Epidermal melanocyte (primary cell): ENCODE results near the gene GJC2.
"Not testable (repeated sequence)": the region's sequence is repeated elsewhere in the genome, so short reads cannot be mapped to it uniquely, and the experiment has no call there.

Experiments used
- DNase-seq: peaks from one replicate; pipeline ENCODE4 v3.0.0; 2011; ENCODE audit warnings: low spot score; ENCODE audit not compliant: insufficient read length

Gene GJC2

DNA sequence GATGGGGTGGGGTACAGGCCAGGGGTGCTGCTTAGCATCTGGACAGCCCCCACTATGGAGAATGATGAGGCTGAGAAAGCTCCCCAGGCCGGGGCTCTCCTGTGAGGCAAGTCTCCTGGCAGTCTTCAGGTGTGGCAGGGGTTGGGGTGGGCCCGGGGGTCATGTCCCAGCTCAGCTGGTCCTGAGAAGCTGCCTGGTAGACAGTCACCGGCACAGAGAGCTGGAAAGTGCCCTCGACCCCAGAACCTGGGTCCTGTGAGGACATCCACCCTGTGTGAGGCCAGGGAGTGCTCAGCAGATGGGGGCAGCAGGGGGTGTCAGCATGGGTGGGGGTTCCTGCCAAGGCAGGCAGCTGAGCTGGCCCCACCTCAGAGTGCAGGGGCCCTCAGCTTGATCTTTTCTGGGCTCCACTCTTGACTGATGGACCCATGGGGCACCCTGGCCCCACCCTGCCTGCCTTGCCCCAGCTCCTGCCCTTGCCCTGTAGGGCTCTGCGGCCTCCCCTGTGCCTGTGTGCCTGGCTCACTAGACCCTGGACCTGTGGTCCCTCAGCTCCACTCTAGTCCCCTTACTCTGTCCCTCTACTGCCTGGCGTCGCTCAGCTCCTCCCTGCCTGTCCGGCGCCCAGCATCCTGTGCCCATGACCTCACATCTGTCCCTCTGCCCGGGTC lies 21.6 kb downstream of the GJC2 start:
- DNase-seq: no peak

DNA sequence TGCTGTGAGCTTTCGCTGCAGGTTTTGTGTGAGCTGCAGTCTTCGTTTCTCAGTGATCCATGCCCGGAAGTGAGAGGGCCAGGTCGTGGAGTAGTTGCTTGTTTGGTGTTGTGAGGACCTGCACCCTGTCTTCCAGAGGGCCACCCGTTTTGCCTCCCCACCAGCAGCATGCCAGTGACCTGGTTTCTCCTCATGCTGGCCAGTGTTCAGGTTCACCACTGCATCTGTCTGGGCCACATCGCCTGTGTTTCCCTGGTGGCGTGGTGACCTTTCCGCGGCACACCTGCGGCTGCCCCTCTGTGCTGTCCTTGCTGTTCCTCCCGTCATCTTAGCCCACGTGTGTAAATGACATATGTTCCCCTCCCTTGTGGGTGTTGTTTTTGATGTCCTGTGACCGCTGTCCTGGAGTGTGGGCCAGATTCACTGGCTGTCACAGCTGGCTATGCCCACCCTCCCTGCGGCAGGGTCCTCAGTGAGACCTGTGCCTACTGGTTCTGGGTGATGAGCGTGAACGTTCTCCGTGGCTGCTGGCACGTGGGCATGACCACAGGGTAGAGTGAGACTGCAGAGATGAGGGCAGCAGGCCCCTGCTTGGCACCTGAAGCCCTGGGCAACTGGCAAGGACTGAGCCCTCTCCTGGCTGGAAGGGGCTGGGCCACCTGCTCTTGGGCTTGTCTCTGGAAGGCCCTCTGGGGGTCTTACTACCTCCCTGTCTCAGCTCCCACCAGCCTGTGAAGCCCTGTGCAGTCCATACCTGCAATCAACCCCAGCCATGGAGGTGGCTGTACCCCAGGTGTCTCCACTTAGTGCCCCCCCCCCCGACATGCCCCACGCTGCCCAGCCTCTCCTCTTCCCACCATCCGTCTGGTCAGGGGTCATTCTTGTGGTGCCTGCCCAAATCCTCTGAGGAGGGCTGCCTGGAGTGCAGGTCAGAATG lies 23.1 kb downstream of the GJC2 start:
- no peak for DNase-seq

DNA sequence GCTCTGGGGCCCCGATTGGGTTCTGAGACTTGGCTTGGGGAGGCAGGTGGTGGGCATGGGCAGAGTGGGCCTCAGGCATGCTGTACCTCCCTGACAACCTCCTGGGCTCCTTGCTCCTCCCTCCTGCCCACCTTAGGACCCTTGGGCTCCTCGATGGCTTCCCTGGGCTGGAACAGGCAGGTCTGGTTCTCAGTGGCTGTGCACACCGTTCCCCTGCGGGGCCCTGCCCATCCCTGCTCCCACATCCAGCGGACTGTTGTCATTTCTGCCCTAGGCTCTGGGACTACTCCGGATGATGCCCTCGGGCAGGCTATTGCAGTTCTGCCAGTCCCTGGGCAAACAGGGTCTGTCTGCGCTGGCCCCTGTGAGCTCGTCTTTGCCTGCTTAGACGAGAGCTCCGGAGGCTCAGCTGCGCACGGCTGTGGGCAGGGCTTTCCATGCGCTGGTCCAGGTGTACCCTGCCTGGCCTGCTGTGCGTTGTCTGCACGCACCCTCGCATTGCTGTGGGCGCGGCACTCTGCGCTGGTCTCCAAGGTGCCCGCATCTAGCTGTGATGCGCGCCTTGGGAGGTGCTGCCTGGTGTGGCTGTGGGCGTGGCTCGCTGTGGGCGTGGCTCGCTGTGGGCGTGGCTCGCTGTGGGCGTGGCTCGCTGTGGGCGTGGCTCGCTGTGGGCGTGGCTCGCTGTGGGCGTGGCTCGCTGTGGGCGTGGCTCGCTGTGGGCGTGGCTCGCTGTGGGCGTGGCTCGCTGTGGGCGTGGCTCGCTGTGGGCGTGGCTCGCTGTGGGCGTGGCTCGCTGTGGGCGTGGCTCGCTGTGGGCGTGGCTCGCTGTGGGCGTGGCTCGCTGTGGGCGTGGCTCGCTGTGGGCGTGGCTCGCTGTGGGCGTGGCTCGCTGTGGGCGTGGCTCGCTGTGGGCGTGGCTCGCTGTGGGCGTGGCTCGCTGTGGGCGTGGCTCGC lies 24.1 kb downstream of the GJC2 start:
- not testable (repeated sequence) for DNase-seq

DNA sequence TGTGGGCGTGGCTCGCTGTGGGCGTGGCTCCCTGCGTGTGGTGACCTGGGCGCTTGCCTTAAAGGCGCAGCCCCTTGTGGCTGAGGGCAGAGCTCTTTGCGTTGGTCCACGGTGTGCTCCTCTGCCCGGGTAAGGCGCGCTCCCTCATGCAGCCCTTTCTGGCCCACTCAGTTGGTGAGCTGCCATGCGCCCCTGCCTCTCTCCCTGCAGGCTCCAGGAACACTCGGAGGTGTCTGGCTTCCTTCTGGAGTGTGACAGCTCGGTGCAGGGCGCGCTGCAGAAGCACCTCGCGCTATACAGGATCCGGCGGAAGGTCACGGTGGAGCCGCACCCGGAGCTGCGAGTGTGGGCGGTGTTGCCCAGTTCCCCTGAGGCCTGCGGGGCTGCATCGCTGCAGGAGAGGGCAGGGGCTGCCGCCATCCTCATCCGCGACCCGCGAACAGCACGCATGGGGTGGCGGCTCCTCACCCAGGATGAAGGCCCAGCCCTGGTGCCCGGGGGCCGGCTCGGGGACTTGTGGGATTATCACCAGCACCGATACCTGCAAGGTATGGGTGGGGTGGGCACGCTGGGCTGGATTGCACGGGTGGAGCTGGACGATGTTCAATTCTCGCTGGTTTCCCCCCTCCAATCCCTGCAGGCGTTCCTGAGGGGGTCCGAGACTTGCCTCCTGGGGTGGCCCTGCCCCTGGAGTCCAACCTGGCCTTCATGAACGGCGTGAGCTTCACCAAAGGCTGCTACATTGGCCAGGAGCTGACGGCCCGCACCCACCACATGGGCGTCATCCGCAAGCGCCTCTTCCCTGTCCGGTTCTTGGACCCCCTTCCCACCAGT lies 25.0 kb downstream of the GJC2 start:
- no peak for DNase-seq

DNA sequence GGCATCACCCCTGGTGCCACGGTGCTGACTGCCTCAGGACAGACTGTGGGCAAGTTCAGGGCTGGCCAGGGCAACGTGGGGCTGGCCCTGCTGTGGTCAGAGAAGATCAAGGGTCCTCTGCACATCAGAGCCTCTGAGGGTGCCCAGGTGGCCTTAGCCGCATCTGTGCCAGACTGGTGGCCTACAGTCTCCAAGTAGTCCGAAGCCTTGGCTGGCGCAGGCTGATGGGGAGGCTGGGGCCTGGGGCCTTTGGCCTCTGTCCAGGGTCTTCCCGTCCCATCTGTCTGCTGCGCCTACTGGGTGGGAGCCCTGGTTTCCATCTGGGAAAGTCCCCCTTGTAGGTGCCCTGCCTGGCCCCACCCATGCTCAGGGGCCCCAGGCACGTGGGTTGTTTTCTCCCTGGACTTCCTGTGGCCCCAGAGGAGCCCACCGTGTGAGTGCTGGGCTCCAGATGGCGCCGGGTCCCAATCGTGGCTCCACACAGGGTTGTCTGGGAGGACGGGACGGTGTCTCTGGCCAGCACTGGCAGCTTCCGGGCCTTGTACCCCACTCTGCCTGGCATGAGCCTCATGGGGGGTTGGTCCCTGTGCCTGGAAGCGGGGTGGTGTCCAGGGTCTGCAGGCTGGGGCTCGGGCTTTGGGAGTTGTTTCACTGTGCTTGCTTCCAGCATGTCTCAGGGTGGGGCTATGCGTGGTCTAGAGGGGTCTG lies 25.7 kb downstream of the GJC2 start:
- no peak for DNase-seq

DNA sequence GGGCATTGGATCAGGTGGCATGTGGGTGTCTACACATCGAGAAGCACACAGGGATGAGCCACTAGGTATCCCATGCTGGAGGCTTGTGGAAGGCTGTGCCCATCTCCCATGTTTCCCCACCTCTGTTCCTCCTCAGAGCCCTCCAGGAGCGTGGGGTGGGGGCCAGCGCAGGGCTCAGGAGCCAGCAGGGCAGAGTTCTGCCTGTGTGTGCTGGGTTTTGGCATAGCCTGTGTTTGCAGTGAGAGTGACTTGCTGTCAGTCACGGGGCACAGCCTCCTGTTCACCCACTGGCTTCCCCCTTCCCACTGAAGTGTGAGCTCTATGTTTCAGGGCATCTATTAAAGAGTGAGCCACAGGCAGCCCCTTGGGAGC lies 26.3 kb downstream of the GJC2 start:
- DNase-seq: no peak

DNA sequence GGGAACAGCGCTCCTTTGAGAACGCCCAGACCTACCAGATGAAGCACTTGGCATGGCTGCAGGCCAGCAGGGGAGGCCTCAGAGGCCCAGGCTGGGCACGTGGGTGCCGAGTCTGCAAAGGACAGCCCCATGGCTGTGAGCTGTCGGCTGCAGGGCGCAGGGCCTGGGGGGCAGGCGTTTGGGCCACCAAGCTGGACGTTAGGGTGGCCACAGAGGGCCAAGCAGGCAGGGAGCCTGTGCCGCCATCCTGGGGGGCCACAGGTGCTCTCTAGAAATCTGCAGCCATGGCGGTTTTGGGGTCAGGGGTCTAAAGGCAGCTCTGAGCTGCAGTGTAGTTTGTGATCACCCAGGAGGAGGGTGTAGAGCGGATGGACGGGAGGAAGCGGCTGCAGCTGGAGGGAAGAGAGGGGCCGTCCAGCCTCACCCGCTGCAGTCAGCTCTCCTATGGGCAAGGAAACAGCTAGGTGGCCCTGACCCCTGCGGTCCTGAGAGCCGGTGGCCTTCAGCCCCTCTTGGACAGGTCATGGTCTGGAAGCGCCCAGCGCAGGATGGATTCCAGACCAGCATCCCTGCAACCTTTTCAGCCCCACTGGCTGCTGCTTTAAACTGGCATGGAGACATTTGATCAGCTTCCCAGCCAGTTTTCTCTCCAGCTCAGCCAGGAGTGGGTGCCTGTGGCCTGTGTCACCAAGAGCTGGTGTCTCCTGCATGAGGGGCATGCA lies 26.9 kb downstream of the GJC2 start:
- DNase-seq: no peak

DNA sequence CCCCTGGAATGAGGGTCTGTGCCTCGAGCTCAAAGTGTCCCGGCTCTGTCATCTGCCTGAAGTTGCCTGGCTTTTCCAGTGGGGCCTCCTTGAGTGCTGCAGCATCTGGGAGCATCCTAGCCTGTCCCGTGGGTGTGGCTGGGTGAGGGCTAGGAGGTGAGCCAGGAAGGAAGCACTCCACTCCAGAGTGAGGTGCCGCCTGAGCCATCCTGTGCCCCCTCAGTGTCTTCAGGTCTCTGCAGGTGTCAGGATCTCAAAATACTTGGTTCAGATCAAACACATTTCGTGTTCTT lies 27.4 kb downstream of the GJC2 start:
- no peak for DNase-seq

DNA sequence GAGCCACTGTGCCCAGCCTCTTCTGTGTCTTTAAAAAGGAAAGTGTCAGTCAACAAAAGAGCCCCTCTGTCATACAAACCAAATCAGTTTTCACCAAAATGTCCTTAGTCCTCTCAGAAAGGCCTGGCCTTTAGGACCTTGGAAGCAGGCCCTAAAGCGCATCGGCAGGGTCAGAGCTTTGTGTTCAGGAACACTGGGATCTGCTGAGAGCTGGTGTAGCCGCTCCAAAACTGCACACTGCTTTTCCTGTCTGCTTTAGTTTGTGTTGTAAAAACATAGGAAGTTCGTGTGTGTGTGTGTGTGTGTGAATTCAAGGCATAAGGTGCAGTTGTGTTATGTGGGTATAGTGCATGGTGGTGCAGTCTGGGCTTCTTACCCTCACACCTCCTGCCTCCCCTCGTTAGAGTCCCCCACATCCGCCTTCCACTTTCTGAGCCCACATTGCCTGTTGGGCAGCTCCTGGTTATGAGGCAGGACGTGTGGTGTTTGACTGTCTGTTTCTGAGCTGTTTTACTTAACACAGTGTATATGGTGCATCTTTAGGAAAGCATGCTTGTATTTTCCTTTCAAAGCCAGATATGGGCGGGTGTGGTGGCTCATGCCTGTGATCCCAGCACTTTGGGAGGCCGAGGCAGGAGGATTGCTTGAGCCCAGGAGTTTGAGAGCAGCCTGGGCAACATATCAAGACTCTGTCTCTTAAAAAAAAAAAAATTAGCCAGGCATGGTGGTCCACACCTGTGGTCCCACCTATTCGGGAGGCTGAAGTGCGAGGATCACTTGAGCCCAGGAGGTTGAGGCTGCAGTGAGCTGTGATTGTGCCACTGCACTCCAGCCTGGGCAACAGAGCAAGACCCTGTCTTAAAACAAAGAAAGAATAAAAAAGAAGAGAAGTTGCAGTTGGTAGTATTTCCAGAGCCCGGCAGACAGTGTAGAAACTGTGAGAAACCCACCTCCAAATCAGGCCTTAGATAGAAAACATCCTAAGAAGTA lies 28.3 kb downstream of the GJC2 start:
- DNase-seq: no peak

DNA sequence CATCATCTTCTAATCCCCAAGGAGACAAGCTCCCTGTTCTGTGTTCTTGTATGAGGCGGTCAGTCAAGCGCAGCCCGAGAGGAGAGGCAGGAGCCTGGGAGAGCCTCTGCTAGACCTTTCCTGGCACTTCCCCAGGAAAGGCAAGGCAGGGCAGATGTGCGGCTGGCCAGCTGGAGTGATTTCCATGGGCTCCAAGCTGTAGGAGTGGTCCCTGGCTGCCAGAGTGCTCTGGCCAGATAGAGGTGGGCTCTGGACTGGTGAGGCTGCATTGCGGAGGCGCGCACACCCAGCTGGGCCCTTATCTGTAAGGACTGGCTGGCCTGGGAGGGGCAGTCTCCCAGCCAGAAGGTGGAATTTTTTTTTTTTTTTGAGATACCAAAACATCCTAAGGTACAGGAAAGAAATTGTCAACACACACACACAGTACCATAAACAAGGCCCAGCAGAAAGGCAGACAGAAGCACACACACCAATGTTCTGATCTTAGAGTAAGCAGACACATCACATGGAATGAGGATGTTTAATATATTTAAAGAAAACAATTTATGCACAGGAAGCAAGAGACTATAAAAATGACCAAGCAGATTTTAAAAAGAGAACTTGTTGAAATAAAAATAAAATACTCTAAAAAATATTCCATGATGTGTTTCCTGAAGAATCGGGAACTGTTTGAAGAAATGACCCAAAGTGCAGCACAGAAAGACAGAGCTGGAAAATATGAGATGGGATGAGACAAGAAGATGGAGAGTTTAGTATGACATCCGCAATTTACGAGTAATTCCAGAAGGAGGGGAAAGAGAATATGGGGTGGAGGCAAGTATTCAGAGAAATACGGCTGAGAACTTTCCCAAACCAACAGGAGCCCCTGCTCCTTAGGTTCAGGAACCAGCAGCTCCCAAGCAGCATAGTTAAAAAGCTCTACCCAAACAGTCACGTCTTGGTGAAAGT lies 29.3 kb downstream of the GJC2 start:
- DNase-seq: no peak

DNA sequence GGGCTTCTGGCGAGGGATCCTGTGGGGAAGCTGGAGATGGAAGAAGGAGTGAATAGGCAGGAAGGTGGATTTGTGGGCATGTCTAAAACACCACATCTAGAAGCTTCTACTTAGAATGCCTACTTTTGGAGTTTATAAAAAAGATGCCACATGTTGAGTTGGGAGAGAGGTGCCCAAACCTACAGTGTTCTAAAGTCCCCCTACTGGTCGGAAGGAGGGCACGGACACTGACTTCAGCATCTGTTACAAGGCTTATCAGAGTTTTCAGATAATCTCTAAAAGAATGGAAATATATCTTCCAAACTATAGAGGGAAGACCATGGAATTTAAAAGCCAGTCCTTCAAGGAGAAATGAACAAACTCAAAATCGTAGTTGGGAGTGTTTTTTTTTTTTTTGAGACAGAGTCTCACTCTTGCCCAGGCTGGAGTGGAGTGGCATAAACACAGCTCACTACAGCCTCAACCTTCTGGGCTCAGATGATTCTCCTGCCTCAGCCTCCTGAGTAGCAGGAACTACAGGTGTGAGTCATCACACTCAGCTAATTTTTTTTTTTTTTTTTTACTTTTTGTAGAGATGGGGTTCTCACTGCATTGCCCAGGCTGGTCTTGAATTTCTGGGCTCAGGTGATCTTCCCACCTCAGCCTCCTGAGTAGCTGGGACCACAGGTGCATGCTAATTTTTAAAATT lies 30.7 kb downstream of the GJC2 start:
- DNase-seq: no peak

DNA sequence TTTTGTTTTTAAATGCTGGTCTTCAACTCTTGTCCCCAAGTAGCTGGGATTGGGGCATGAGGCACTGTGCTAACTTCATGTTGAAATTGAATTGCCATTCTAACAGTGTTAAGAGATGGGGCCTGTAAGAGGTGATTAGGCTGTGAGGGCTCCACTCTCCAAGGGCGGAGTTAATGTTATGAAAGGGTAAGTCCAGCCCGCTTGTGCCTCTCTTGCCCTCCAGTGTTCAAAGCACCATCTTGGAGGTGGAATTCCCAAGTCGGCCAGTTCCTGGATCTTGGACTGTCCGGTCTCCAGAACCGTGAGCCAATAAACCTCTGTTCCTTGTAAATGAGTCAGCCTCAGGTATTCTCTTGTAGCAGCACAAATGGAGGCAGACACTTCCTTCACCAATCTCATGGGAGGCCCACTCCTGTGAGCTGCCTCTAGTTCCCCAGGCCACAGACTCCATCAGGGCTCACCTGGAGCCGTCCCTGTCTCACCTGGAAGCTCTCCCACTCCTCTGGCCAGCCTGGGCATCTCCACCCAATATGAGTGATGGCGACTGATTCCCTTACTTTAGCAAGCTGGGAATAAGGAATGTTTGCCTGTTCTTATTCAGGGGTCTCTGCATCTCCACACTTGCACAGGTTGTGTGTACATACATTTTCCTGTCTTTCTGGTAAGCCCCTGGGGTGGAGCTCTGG lies 31.4 kb downstream of the GJC2 start:
- no peak for DNase-seq

DNA sequence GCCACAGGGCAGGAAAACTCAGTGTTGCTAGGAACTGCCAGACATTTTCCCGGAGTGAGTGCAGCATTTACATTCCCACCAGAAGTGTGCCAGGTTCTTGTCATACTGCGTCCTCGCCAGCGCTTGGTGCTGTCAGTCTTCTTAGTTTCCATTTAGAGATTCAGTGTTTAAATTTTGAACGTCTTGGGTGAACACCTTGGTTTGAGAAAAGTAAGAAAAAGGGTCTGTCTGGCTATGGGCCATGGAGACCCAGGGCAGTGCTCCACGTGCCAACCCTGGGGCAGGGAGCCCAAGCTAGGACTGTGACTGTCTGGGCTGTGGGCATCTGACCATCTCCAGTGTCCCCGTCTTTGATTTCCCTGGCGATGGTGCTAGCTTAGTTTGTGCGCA lies 31.9 kb downstream of the GJC2 start:
- DNase-seq: no peak

DNA sequence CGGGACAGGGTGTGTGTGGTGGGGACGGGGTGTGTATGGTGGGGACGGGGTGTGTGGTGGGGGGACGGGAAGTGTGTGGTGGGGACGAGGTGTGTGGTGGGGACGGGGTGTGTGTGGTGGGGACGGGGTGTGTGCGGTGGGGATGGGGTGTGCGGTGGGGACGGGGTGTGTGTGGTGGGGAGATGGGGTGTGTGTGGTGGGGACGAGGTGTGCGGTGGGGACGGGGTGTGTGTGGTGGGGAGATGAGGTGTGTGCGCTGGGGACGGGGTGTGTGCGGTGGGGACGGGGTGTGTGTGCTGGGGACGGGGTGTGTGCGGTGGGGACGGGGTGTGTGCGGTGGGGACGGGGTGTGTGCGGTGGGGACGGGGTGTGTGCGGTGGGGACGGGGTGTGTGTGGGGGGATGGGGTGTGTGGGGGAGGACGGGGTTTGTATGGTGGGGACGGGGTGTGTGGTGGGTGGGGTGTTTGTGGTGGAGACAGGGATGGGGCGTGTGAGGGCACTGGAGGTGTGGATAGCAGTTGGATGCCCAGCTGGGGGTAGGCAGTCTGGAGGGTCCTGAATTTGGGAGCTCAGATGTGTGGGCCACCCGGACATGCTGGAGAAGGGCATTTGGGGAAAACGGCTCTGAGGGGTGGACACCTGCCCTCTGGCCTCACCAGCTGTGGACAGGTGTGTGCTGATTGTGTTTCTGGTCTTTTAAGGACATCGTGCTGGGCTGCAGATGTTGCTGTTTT lies 32.7 kb downstream of the GJC2 start:
- no peak for DNase-seq

DNA sequence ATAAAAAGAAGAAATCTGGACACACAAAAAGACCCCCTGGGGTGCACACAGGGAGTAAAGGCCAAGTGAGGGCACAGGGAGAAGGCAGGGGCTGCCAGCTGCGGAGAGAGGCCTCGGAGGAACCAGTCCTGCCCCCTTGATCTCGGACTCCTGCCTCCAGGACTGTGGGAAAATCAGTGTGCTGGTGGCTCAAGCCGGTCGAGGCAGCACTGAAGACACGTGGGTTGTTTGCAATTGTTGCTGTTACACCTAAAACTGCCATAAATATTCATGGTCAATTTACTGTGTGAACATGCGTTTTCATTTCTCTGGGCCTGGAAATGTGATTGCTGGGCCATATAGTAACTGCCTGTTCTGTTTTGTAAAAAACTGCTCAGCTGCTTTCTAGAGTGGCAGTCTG lies 34.4 kb downstream of the GJC2 start:
- DNase-seq: no peak

DNA sequence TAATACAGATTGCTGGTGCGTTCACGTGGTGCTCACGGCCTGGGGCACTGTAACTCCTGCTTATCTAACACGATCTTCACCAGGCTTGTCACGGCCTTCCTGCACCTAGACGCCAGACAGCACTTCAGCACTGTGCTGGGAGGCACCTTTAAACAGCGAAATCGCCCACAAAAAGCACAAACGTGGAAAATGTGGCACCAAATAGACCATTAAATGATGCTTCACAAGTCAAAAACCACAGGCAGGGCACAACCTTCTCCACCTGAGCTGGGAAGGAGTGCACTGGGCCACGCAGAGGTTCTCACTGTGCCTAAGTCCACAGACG lies 35.9 kb downstream of the GJC2 start:
- no peak for DNase-seq
